HG02623 (cell line): ENCODE measurements around the gene RAD23B.
A peak's percentile ranks its signal among the peaks of the same experiment; 100 is the strongest.

Source experiments
- ATAC-seq: cut with Tn5 transposase; IDR thresholded peaks from one replicate; pipeline ENCODE4 v1.9.1; 2021; ENCODE audit warnings: moderate library complexity; ENCODE audit not compliant: unreplicated experiment

RAD23B gene

GRCh38 chr9:107334103-107334776 lies 51.2 kb downstream of the RAD23B start:
- no peak for ATAC-seq

GRCh38 chr9:107335331-107335730 lies 52.3 kb downstream of the RAD23B start:
- no peak for ATAC-seq

GRCh38 chr9:107336718-107337360 lies 53.8 kb downstream of the RAD23B start:
- ATAC-seq = no peak

GRCh38 chr9:107337676-107338590 lies 54.9 kb downstream of the RAD23B start:
- ATAC-seq = no peak

- ATAC-seq = no peak
Observed at GRCh38 chr9:107338911-107339659, 56.0 kb downstream of the RAD23B start.

GRCh38 chr9:107340920-107341632 lies 58.0 kb downstream of the RAD23B start:
- peak; percentile 86 for ATAC-seq

GRCh38 chr9:107342476-107343161 lies 59.5 kb downstream of the RAD23B start:
- ATAC-seq = no peak

- ATAC-seq = no peak
Observed at GRCh38 chr9:107345327-107345726, 62.2 kb downstream of the RAD23B start.

- ATAC-seq = no peak
Observed at GRCh38 chr9:107348836-107349235, 65.8 kb downstream of the RAD23B start.

GRCh38 chr9:107350443-107350842 lies 67.4 kb downstream of the RAD23B start:
- no peak for ATAC-seq

GRCh38 chr9:107351382-107352045 lies 68.4 kb downstream of the RAD23B start:
- ATAC-seq = no peak

- ATAC-seq = no peak
Observed at GRCh38 chr9:107355394-107355793, 72.3 kb downstream of the RAD23B start.

- no peak for ATAC-seq
Observed at GRCh38 chr9:107358986-107359385, 75.9 kb downstream of the RAD23B start.

GRCh38 chr9:107360098-107360497 lies 77.0 kb downstream of the RAD23B start:
- no peak for ATAC-seq

GRCh38 chr9:107361816-107362215 lies 78.7 kb downstream of the RAD23B start:
- ATAC-seq = peak; percentile 48

- ATAC-seq = no peak
Observed at GRCh38 chr9:107363516-107364152, 80.6 kb downstream of the RAD23B start.

GRCh38 chr9:107367727-107368502 lies 84.8 kb downstream of the RAD23B start:
- ATAC-seq = no peak

GRCh38 chr9:107368696-107369095 lies 85.6 kb downstream of the RAD23B start:
- ATAC-seq = no peak
